ENCODE data around the gene SLC13A3.
A peak's percentile ranks its signal among the peaks of the same experiment; 100 is the strongest.

The SLC13A3 gene, protein sequence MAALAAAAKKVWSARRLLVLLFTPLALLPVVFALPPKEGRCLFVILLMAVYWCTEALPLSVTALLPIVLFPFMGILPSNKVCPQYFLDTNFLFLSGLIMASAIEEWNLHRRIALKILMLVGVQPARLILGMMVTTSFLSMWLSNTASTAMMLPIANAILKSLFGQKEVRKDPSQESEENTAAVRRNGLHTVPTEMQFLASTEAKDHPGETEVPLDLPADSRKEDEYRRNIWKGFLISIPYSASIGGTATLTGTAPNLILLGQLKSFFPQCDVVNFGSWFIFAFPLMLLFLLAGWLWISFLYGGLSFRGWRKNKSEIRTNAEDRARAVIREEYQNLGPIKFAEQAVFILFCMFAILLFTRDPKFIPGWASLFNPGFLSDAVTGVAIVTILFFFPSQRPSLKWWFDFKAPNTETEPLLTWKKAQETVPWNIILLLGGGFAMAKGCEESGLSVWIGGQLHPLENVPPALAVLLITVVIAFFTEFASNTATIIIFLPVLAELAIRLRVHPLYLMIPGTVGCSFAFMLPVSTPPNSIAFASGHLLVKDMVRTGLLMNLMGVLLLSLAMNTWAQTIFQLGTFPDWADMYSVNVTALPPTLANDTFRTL

GRCh38 chr20:46651091-46651962, at the start of gene SLC13A3:
Gene SLC13A3, minus strand, starts transcription at chr20:46651459. Its CDS starts 38 bp downstream, at chr20:46651421.
- DNase-seq (ENCODE audit: low read depth in 3 of 3): no peak

- no peak for DNase-seq (ENCODE audit: low read depth in 3 of 3)
Measured at GRCh38 chr20:46701057-46701456, 49.8 kb upstream of the SLC13A3 start.

GRCh38 chr20:46700481-46700880, 49.2 kb upstream of the SLC13A3 start:
- DNase-seq (ENCODE audit: low read depth in 3 of 3): no peak

- DNase-seq (ENCODE audit: low read depth in 3 of 3): no peak
Measured at GRCh38 chr20:46699651-46700359, 48.5 kb upstream of the SLC13A3 start.

DNA sequence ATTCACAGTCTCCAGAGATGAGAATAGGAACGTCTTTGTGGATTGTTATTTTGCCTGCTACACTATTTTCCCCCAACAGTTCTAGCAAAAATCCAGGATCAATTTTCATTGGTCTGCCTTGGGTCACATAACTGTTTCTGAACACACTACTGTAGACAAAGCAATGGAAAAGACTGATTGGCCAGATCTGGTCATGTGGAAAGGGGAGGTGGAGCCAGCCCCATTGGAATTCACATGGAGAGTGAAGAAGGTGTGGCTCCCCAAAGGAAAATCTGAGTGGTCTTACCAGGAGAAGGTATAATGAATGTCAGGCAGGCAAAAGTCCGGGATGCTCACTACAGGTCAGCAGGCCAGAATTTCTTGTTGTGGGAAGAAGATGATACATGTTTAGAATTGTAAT, 47.5 kb upstream of the SLC13A3 start:
- DNase-seq (ENCODE audit: low read depth in 3 of 3): no peak

DNA sequence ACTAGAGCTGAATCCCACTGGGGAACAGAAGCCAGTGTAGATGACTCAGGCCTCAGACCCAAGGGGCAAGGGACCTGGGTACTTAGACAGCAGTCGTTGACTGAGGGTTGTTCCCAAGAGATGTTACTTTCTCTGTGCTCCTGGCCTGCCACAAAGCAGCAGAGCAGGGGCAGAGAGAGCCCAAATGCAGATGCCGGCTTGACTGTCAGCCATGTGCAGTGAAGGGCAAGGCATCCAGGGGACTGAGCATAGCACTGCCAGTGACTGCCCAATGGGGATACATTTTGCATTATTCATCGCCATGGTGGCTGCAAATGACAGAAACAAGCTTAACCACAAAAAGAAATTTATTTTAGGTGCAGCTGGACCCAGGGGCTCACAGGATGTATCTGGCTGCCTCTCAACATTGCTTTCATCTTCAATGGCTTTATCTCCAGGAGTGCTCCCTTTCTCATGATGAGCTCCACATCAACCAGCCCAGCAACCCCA, 45.6 kb upstream of the SLC13A3 start:
- DNase-seq (ENCODE audit: low read depth in 3 of 3): no peak

GRCh38 chr20:46695892-46696291, 44.6 kb upstream of the SLC13A3 start:
- DNase-seq (ENCODE audit: low read depth in 3 of 3): no peak

DNA sequence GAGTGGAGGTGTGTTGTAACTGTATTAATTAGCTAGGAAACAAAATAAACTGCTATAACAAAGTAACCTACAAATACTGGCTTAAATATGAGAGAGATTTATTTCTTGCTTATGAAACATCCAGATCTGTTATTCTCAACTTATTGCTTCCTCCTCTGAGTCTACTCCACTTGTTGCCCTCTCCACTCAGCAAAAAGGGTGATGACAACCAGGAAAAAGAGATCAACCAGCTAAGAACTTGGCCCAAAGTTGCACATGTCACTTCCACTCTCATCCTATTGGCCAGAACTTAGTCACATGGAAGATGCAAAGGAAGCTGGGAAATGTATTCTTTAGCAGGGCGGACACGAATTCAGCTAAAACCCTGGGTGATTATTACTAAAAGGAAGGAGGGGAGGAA, 43.2 kb upstream of the SLC13A3 start:
- DNase-seq (ENCODE audit: low read depth in 3 of 3): no peak

DNA sequence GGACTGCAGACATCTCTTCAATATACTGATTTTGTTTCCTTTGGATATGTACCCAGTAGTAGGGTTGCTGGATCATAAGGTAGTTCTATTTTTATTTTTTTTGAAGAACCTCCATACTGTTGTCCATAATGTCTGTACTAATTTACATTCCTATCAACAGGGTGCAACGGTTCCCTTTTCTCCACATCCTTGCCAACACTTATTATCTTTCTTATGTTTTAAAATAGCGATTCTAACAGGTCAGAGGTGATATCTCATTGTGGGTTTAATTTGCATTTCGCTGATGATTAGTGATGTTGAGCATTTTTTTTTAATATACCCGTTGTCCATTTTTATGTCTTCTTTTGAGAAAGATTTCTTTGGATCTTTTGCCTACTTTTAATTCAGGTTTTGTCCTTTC, 39.9 kb upstream of the SLC13A3 start:
- DNase-seq (ENCODE audit: low read depth in 3 of 3): no peak

DNA sequence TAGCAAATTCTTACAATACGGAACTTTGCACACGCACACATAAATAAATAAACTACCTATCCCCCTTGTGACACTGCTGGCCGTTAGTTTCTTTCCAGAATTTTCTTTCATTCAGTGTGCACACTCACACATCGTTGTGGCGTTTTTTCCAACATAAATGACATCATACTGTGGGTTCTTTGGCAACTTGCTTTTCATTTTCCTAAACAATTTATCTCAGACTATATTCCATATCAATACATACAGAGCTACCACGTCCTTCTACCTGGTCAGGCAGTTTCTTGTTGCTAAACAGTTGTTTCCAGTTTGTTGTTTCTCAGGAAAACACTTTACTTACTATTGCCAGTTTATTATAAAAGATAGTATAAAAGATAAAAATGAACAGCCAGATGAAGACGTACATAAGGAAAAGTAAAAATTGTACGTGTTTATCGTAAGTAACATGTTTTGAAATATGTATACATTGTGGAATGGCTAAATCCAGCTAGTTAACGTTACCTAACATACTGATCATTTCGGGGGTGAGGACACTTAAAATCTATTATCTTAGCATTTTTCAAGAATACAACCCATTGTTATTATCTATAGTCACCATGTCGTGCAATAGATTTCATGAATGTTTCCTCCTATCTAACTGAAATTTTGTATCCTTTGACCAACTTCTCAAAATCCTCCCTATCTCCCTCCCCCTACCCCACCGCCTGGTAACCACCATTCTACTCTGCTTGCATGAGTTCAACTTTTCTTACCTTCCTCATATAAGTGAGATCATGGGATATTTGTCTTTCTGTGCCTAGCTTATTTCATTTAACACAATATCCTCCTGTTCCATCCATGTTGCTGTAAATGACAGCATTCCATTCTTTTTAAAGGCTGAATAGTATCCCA, 39.2 kb upstream of the SLC13A3 start:
- no peak for DNase-seq (ENCODE audit: low read depth in 3 of 3)

DNA sequence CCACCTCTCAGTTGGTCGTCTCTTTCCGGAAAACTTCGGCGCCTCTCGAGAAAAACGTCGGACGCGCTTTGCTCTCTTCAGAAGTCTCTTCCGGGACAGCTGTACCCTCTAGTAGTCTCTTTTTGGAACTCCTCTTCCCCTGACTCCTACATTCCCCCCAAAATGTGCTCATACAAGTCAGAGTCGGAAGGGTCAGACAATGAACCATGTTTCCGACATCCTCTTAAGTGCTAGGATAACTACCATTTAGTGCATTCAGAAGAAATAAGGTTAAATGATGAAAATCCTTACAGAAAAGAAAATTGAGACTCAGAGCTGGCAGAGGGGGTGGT, 38.5 kb upstream of the SLC13A3 start:
- no peak for DNase-seq (ENCODE audit: low read depth in 3 of 3)

- DNase-seq (ENCODE audit: low read depth in 3 of 3): peak; percentile 88 to 97 (median 93)
Measured at GRCh38 chr20:46689082-46689753, 38.0 kb upstream of the SLC13A3 start, which contains the start of gene TP53RK. Gene TP53RK, minus strand, starts transcription at chr20:46689444. Its CDS starts 30 bp downstream, at chr20:46689414.

- no peak for DNase-seq (ENCODE audit: low read depth in 3 of 3)
Measured at GRCh38 chr20:46688151-46689081, 37.2 kb upstream of the SLC13A3 start.

DNA sequence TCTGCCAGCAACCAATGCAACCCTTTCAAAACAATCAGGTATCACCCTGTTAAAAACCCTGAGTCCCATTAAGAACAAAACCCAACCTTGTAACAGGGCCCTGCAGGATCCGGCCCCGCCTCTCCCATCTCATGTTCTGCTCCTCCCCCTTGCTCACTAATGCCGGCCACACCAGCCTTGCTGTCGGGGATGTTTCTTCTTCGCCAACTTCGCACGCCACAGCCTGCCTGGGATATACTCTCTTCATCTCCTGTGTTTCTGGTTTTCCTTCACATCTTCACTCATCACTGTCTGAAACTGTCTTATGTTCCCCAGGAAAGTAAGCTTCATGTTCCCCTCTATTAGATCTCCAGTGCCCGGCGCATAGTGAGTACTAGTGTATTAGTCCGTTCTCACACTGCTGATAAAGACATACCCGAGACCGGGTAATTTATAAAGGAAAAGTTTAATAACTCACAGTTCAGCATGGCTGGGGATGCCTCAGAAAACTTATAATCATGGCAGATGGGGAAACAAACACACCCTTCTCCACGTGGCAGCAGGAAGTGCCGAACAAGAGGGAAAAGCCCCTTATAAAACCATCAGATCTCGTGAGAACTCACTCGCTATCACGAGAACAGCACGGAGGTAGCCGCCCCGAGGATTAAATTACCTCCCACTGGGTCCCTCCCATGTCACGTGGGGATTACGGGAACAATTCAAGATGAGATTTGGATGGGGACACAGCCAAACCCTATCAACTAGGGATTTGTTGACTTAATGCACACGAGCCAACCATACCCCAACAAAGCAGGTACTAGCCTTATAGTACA, 32.9 kb upstream of the SLC13A3 start:
- no peak for DNase-seq (ENCODE audit: low read depth in 3 of 3)

GRCh38 chr20:46683668-46683938, 32.3 kb upstream of the SLC13A3 start:
- DNase-seq (ENCODE audit: low read depth in 3 of 3): no peak

GRCh38 chr20:46683011-46683667, 31.9 kb upstream of the SLC13A3 start:
- DNase-seq (ENCODE audit: low read depth in 3 of 3): no peak

DNA sequence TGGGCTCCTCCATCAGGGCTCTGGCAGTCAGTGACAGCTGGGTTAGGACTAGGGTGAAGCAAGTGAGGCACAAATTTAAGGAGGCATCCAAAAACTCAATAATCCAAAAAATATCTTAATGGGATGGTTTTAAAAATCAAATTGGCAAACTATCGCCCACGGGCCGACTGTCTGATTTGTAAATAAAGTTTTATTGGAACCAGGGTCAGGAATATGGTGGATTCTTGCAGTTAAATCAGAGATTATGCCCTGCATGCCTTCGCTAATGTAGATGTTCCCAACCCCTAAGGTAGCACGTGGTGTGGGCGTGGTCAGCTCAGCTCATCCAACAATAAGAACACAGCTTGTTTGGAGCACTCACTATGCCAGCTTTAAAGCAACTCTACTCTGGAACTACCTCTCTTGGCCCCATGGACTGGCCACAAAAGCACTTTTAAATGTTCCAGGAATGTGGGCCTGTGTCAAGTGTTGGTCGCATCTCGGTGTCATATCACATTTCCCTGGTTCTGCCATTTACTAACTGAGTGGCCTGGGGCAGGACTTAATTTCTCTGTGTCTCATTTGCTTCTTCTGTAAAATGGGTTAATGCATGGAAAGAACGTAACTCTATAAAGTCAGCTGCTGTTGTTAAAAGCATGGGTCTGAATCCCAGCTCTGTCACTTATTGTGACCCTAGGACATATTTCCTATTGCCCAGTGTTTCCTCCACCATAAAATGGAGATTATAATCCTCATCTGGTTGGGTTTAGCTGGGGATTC, 31.0 kb upstream of the SLC13A3 start:
- DNase-seq (ENCODE audit: low read depth in 3 of 3): no peak
